ENCODE data around the gene YWHAG.

GRCh38 chr7:76338298-76339084 lies 20.3 kb downstream of the YWHAG start:
- TF ChIP-seq CTCF (conservative IDR thresholded peaks at IDR 0.05; ENCODE audit: low read length) (no peak), EZH2phosphoT487 (IDR thresholded peaks at IDR 0.05; ENCODE audit: borderline replicate concordance, low read depth, low read length) (no peak)
